HG02623 (cell line): Measurements from ENCODE around the gene GABRE.
"Not testable (repeated sequence)": the region's sequence is repeated elsewhere in the genome, so short reads cannot be mapped to it uniquely, and the experiment has no call there.

Source experiments
- ATAC-seq: cut with Tn5 transposase; IDR thresholded peaks from one replicate; pipeline ENCODE4 v1.9.1; 2021; ENCODE audit warnings: moderate library complexity; ENCODE audit not compliant: unreplicated experiment

GABRE gene

DNA sequence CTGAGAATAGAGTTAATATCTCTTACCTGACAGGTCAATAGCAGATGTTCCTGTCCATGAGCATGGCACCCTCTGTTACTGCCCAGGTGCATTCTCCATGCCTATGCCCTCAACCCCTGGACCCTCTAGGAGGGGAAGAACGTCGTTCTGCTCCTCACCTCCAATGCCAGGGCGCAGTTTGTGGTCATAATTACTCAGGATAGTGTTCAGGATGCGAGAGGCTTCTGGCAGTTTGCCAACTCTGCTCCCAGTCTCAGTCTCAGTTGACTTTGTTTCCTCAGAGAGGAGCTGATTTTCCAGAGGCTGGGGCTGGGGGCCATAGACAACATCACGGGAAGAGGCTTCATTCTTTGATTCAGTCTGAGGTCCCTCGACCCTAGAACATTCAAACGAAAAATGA, 4.4 kb downstream of the GABRE start:
- no peak for ATAC-seq

DNA sequence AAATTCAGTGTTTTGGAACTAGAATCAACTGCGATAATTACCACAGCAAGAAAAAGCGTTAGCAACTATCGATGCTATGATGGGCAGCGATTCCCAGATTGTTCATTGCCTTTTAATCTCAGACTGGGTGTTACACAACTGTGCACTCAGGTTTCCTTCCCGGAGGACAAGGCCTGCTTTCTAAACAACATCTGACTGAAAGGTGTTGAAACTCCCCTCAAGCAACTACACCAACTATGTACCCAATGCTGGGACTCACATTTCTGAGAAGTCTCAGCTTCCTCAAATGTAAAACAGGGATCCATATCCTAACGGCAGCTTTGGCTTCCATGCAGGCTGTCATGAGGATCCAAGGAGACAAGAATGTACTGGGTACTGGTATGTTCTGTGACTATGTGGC, 8.2 kb downstream of the GABRE start:
- ATAC-seq, result no peak

DNA sequence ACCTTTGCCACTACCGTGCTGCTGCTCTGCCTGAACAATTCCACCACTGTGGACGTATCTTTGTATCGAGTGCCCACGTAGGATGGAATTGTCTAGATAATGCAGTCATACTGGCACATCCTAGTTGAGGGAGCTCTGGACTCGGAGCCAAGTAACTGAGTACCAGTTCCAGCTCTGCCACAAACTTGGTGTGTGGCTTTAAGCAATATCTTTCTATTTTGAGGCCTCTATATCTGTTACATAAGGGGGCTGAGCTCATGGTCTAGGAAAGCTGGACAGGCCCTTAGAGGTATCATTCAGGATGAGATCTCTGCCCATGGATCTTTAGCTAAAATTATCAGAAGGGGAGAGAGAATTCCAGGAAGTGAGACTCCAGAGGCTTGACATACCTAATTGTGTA, 12.4 kb downstream of the GABRE start:
- no peak for ATAC-seq

DNA sequence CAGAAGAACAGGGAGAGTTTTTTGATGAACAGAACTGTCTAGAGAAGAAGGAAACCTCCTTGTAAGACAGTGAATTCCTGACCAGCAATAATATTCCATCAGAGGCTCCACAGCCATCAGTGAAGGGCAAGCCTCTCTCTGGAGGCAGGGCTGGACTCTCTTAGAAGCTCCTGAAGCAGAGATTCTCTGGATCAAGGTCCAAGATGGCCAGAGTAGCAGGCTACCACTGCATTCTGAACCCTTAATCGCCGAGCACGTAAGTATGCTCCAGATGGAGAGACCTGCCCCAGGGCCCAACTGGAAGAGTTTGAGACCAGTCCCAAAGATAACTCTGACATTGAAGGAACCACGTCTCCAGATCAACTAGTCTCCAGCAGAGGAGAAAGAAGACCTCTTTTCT, 16.4 kb downstream of the GABRE start:
- ATAC-seq, result no peak

DNA sequence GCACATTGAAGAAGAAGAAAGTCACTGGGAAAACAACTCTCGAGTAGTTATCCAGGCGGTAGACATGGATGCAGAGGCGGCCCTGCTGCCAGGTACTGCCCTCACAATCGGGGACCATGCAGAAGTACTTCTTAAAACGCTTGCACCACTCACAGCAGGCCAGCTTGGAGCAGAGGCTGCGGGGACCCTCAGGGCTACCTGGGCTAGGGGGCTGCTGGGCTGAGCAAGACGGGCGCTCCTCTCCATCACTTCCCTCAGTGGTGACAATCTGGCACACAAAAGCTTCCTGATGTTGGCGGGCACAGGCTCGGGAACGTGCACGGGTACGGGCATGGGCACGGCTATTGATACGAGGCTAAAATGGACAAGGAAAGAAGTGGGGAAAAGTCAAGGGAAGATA, 19.7 kb downstream of the GABRE start:
- ATAC-seq, result no peak

DNA sequence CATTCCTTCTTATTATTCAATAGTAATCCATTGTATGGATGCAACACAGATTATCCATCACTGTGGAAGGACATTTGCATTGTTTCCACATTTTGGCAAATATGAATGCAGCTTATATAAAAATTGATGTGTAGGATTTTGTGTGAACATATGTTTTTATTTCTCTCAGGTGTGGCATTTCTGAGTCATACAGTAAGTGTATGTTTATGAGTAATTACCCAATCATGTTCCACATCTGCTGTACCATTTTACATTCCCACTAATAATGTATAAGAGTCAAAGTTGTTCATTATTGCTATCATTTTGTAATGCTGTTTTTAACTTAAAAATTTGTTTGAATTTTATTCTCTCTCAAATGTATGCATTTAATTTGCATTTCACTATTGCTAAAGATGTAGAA, 36.3 kb downstream of the GABRE start:
- no peak for ATAC-seq

DNA sequence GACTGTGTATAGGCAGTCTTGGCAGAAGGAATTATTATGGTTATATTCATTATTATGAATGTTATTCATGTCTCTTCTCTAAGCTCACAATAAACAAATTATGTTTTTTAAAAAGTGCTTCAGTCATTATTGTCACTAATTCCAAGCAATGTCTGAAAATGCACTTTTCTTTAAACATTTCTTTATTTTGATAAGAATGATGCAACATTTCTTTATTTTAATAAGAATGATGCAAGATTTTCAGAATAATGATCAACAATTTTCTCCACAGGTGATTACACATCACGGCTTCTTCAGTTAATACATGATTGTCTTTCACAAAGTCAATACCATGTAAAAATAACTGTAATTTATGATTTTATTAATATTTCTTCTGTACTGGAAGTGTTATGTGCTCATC, 39.1 kb downstream of the GABRE start:
- ATAC-seq, result no peak

DNA sequence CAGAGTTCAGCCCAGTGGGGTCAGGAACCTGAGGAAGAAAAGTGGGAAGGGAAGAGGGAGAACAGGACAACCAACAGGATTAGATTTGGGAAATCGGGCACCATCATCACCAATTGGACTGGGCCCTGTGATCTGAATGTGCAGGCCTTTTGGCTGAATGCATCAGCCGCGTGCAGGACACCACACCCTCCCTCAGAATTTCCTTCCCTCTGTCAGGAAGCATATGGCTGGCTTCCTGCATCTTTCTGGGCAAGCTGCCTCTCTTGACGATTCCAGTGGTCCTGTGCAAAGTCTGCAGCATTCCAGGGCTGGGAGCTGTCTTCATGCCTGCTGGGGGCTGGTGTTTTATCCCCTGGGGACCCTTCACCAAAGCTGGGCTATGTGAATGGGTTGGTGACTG, 45.4 kb downstream of the GABRE start:
- no peak for ATAC-seq

DNA sequence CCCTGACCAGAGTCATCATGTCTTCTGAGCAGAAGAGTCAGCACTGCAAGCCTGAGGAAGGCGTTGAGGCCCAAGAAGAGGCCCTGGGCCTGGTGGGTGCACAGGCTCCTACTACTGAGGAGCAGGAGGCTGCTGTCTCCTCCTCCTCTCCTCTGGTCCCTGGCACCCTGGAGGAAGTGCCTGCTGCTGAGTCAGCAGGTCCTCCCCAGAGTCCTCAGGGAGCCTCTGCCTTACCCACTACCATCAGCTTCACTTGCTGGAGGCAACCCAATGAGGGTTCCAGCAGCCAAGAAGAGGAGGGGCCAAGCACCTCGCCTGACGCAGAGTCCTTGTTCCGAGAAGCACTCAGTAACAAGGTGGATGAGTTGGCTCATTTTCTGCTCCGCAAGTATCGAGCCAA, 50.8 kb downstream of the GABRE start:
- no peak for ATAC-seq

DNA sequence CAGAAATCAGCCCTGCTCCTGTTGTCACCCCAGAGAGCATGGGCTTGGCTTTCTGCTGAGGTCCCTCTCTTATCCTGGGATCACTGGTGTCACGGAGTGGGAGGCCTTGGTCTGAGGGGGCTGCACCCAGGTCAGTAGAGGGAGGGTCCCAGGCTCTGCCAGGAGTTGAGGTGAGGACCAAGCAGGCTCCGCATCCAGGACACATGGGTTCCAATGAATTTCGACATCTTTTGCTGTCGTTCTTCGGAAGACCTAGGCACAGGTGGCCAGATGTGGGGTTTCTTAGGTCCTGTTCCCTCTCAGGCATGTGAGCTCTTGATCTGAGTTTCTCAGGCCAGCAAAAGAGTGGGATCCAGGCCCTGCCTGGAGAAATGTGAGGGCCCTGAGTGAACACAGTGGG, 51.8 kb downstream of the GABRE start:
- no peak for ATAC-seq

DNA sequence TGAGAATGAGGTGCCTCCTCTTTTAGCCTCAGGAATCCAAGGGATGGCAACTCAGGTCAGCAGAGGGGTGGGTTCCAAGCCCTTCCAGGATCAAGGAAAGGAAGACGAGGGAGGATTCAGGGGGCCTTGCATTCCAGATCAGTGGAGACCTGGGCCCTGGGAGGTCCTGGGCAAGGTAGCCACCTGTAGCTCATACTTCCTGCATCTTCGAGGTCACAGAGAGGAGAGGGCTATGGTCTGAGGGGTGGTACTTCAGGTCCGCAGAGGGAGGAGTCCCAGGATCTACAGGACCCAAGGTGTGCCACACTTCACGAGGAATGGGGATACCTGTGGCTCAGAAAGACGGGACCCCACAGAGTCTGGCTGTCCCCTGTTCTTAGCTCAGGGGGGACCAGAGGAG, 52.6 kb downstream of the GABRE start:
- no peak for ATAC-seq

DNA sequence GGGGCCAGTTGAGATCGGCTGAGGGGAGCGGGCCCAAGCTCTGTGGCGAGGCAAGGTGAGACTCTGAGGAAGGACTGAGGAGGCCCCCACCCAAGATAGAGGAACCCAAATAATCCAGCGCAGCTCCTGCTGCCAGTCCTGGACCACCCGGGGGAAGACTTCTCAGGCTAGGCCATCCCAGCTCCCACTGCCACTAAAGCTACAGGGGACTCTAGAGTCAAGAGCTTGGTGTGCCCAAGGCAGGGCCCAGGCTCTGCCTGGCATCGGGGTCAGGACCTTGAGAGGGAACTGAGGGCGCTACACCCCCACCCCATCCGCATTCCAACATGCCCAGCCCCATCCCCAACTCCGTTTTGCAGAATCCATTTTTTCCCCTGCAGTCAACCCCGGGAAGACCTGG, 53.2 kb downstream of the GABRE start:
- no peak for ATAC-seq

DNA sequence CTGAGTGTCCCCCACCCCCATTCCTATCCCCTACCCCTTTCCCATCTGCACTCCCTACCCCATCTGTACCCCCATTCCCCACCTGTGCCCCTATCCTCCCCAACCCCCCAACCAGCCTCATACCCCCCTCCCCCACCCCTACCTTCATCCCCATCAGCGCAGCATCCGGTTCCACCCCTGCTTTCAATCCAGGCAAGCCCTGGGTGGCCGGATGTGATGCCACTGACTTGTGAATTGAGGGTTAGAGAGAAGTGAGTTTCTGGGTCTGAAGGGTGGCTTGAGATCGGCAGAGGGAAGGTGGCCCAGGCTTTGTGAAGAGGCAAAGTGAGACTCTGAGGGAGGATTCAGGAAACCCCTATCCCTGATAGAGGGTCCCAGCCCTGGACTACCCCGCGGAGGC, 53.9 kb downstream of the GABRE start:
- ATAC-seq, result no peak

DNA sequence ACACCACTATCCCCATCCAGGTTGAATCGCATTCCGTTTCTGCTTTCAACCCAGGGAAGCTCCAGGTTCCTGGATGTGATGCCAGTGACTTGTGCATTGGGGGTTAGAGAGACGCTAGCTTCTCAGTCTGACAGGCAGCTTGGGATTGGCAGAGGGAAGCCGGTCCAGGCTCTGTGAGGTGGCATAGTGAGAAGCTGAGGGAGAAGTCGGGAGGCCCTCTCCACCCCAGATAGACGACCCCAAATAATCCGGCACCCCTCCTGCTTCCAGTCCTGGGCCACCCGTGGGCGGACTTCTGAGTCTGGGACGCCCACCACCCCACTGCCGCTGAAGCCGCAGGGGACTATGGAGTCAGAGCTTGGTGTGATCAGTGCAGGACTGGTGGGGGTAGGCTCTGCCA, 54.4 kb downstream of the GABRE start:
- ATAC-seq, result no peak

DNA sequence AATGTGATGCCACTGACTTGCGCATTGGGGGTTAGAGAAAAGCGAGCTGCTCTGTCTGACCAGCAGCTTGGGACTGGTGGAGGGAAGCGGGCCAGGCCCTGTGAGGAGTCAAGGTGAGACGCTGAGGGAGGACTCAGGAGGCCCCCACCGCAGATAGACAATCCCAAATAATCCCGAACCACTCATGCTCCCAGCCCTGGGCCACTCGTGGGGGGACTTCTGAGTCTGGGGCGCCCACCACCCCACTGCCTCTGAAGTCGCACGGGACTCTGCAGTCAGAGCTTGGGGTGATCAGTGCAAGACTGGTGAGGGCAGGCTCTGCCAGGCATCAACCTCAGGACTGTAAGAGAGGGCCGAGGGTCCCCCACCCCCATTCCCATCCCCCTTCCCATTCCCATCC, 54.9 kb downstream of the GABRE start:
- ATAC-seq, result no peak

DNA sequence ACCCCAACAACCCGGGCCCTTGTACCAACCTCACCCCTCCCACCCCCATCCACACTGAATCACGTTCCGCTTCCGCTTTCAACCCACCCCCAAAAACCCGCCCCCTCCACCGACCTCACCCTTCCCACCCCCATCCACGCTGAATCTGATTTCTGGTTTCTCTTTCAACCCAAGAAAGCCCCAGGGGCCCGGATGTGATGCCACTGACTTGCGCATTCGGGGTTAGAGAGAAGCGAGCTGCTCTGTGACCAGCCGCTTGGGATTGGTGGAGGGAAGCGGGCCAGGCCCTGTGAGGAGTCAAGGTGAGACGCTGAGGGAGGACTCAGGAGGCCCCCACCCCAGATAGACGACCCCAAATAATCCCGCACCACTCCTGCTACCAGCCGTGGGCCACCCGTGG, 55.7 kb downstream of the GABRE start:
- ATAC-seq, result not testable (repeated sequence)

DNA sequence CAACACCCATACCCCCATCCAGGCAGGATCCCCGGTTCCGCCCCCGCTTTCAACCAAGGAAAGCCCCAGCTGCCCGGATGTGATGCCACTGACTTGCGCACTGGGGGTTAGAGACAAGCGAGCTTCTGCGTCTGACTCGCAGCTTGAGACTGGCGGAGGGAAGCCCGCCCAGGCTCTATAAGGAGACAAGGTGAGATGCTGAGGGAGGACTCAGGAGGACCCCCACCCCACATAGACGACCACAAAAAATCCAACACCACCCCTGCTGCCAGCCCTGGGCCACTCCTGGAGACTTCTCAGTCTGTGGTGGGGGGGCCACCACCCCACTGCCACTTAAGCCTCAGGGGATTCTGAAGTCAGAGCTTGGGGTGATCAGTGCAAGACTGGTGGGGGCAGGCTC, 61.7 kb downstream of the GABRE start, which contains the start of gene MAGEA4:
Gene MAGEA4 (plus strand): TSS at position 110 of the 400 bp plus-strand sequence. CDS start 10,776 bp downstream, outside the sequence.
- no peak for ATAC-seq

DNA sequence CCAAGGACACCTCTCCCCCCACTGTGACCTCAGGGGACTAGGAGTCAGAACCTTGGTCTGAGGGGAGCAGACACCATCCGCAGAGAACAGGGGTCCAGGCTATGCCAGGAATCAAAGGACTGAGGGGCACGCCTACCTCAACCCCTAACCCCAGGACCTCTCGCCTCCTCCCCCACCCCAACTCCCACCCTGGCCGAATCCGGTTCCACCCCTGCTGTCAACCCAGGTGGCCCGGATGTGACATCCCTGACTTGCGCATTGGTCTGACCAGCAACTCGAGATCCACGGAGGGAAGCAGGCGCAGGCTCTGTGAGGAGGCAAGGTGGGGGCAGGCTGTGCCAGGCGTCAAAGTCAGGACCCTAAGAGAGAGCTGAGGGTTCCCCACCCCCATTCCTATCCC, 62.3 kb downstream of the GABRE start:
- no peak for ATAC-seq

DNA sequence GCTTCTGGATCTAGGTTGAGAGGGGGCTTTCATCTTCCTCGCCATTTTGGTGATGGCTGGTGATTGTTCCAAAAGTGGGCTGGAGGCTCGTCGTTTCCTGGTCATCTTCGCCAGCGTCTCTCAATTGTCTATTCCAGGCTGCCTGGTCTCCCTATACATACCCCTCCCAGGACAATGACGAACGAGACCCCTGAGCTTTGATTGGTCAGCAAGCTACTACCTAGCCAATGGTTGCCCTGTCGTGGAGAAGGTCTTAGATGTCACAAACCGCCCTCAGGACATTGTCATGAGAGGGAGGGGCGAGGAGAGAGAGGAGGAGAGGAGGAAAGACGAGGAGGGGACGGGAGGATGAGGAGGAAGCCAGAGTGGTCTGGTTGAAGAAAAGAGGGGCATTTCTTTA, 69.5 kb downstream of the GABRE start:
- ATAC-seq, result no peak
